ENCODE data around the gene SMC1A. TPM values are rescaled to one million over a fixed set of nuclear protein-coding genes. Genes with fewer than 3 reads are reported as not detected.
"Not testable (repeated sequence)": the region's sequence is repeated elsewhere in the genome, so short reads cannot be mapped to it uniquely, and the experiment has no call there.

The SMC1A gene
- 42.8 to 69.5 TPM (median 44.4 TPM) in 3 replicates for total RNA-seq
- long read RNA-seq, full-length matches to known transcripts = 44 of 60 reads
- long read RNA-seq, partial matches to known transcripts = 9 of 60 reads
- long read RNA-seq, other reads (novel, unspliced or antisense) = 7 of 60 reads

DNA sequence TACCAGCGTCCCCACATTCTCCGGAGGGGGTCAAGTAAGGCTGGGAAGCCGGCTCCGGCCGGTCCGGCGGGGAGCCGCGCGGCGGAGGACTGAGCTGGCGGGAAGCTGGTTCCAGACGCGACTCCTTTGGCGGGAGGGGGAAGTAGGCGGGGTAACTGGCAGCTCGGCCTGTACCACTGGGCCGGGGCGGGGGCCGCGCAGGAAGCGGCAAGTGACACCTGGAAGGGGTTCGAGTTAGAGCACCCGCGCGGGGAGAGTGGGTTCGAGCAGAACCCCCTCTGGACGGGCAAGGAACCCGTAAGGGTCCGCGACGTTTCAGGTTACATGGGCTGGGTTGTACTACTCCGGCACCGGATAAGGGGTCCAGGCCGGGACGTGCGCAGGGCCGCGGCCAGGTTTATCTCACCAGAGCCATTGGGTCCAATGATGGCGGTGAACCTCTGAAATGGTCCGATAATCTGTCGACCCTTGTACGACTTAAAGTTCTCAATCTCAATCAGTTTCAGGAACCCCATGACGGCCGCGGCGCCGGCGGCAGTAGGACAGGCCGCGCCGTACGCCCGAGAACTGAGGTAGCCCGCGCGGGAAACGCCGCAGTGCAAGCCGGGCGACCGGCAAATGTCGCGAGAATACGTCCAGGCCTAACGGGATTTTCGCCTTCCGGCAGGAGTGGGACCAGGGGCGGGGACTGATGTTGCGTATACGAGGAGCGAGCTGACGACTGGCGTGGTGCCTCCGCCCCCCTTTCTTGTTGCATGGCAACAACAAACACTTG is at the start of gene SMC1A:
SMC1A (minus strand) TSS at position 569 of the 775 bp plus-strand sequence; CDS start at position 515, 54 bp downstream.
- TF ChIP-seq CTCF (IDR thresholded peaks at IDR 0.05) = no peak
- H3K36me3 Mint-ChIP-seq (ENCODE audit: low read depth) = no peaks in the 10 kb centered on the region
- H3K4me3 Mint-ChIP-seq (ENCODE audit: unreplicated experiment) = peak within 1 kb of the TSS; percentile 99
- H3K27me3 Mint-ChIP-seq (ENCODE audit: low read depth) = no peaks in the 10 kb centered on the region
- H3K4me1 Mint-ChIP-seq (ENCODE audit: low read depth) = peaks cover 19% of the 10 kb centered on the region
- DNase-seq (ENCODE audit: low spot score) = peak; percentile 97
- peaks cover 6% of the 10 kb centered on the region for H3K9me3 Mint-ChIP-seq (ENCODE audit: low read depth)
- peak within 1 kb of the TSS; percentile 99 for H3K27ac Mint-ChIP-seq (ENCODE audit: unreplicated experiment)

- no peak for TF ChIP-seq CTCF (IDR thresholded peaks at IDR 0.05)
- no peak overlapping the region for H3K4me3 Mint-ChIP-seq (ENCODE audit: unreplicated experiment)
- DNase-seq (ENCODE audit: low spot score) = no peak
Observed at GRCh38 chrX:53471346-53471745, 48.9 kb upstream of the SMC1A start.

DNA sequence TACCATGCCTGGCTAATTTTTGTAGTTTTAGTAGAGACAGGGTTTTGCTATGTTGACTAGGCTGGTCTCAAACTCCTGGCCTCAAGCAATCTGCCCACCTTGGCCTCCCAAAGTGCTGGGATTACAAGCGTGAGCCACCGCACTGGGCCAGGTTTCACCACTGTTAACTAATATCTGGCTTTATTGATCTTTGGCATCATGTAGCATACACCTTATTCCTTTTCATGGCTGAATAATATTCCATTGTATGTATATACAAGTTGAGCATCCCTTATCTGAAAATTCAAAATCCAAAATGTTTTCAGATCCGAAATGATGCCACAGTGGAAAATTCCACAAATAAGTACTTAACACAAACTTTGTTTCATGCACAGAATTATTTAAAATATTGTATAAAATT is 46.2 kb upstream of the SMC1A start:
- not testable (repeated sequence) for H3K27ac Mint-ChIP-seq (ENCODE audit: unreplicated experiment); DNase-seq (ENCODE audit: low spot score); H3K36me3 Mint-ChIP-seq (ENCODE audit: low read depth); H3K4me1 Mint-ChIP-seq (ENCODE audit: low read depth); H3K4me3 Mint-ChIP-seq (ENCODE audit: unreplicated experiment); H3K9me3 Mint-ChIP-seq (ENCODE audit: low read depth)
- H3K27me3 Mint-ChIP-seq (ENCODE audit: low read depth) = peaks cover 10% of the 10 kb centered on the region

More at GRCh38 chrX:53471346-53471745, 48.9 kb upstream of the SMC1A start:
- H3K27me3 Mint-ChIP-seq (ENCODE audit: low read depth) = peaks cover 13% of the 10 kb centered on the region
- H3K27ac Mint-ChIP-seq (ENCODE audit: unreplicated experiment) = no peak overlapping the region
- peaks cover 8% of the 10 kb centered on the region for H3K9me3 Mint-ChIP-seq (ENCODE audit: low read depth)
- no peaks in the 10 kb centered on the region for H3K36me3 Mint-ChIP-seq (ENCODE audit: low read depth)
- H3K4me1 Mint-ChIP-seq (ENCODE audit: low read depth) = no peaks in the 10 kb centered on the region

DNA sequence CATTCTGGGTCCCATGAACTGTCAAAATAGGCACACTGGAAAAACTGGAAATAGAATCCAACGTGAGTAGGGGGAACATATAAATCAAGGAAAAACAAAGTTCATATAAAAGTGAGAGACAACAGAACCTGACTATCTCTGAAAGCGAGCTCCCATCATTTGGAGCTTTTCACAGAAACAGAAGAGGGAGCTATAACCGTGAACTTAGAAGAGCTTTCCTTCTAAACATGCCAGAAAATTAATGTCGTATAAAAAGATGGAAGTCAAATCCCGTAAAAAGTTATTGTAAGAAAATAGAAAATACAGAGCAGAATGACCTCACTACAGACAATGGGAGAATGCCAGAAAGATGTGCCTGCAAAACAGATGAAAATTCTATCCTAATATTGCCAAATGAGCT is 35.6 kb upstream of the SMC1A start:
- Mint-ChIP-seq H3K4me1 (ENCODE audit: low read depth) (no peaks in the 10 kb centered on the region), H3K27ac (ENCODE audit: unreplicated experiment) (no peak overlapping the region), H3K9me3 (ENCODE audit: low read depth) (peaks cover under 1% of the 10 kb centered on the region), H3K4me3 (ENCODE audit: unreplicated experiment) (no peak overlapping the region), H3K27me3 (ENCODE audit: low read depth) (peaks cover 7% of the 10 kb centered on the region), H3K36me3 (ENCODE audit: low read depth) (no peaks in the 10 kb centered on the region)
- TF ChIP-seq CTCF (IDR thresholded peaks at IDR 0.05) = peak; percentile 50
- no peak for DNase-seq (ENCODE audit: low spot score)

DNA sequence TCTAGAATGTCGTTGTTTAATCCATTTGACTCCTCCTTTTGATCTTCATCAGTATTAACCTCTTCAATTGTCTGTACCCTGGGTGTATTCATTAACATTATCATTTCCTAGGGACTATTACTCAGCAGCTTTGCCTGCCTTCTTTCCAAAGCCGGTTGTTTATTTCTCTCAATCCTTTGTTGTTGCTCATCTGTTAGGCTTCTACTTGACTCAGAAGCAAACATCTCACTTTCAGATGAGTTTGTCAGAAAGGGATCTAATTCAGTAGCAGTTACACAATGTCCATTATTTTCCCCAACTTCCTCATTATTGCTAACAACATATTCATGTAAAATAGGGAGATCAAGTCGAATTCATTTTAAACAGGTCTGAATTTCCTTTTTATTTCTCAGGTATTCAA is 33.8 kb upstream of the SMC1A start:
- no peaks in the 10 kb centered on the region for H3K36me3 Mint-ChIP-seq (ENCODE audit: low read depth)

More for the DNA sequence above, 33.8 kb upstream of the SMC1A start:
- TF ChIP-seq CTCF (IDR thresholded peaks at IDR 0.05) = no peak
- no peak for DNase-seq (ENCODE audit: low spot score)
- Mint-ChIP-seq H3K27me3 (ENCODE audit: low read depth) (peaks cover 6% of the 10 kb centered on the region), H3K4me3 (ENCODE audit: unreplicated experiment) (no peak overlapping the region), H3K9me3 (ENCODE audit: low read depth) (no peaks in the 10 kb centered on the region), H3K4me1 (ENCODE audit: low read depth) (no peaks in the 10 kb centered on the region), H3K27ac (ENCODE audit: unreplicated experiment) (no peak overlapping the region)
